ENCODE data around the gene CNTN1. TPM values are rescaled to one million over a fixed set of nuclear protein-coding genes. Genes with fewer than 3 reads are reported as not detected.

Gene CNTN1
- total RNA-seq, 3 donors from 2014 or later (not counting 1 experiment from before 2014, with no cell fraction given) = not detected

DNA sequence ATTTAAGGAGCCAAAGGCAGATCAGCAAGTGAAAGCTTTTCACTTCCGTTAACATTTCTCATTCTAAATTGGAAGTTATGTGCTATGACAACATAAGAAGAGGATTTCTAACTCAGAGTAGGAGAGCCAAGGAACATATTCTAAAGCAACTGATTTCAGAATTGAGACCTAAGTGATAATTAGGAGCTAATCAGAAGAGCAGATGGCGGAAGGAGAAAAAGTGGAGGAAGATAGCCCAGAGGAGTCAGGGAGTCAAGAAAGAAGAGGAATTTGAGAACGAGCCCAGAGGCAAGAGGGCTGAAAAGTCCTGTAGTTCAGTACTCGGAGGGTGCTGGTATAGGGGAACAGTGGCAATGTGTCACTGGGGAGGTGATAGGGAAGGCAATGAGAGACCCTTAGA lies 162.4 kb downstream of the CNTN1 start:
- H3K27me3 ChIP-seq (ENCODE audit: control insufficient read depth, insufficient read depth, low read length) = no peaks in the 10 kb centered on the region
- Mint-ChIP-seq H3K27me3 (ENCODE audit: low read depth in 2 of 2) (no peaks in the 10 kb centered on the region), H3K4me1 (no peaks in the 10 kb centered on the region), H3K9me3 (peaks cover 16 to 24% of the 10 kb centered on the region in 2 donors), H3K36me3 (no peaks in the 10 kb centered on the region), H3K4me3 (no peak overlapping the region), H3K27ac (no peak overlapping the region)
- no peaks in the 10 kb centered on the region for H3K4me1 ChIP-seq (ENCODE audit: control insufficient read depth, insufficient read depth, low read length)
- intact Hi-C loops (cut with micrococcal nuclease) = no loop called here
- no peak overlapping the region for H3K27ac ChIP-seq (ENCODE audit: low read length)
- H3K36me3 ChIP-seq (ENCODE audit: control insufficient read depth, insufficient read depth, low read length) = no peaks in the 10 kb centered on the region
- no peak overlapping the region for H3K4me3 ChIP-seq (ENCODE audit: low read length)
- ATAC-seq (no peak), DNase-seq (no peak)
- TF ChIP-seq, protein P1, sequence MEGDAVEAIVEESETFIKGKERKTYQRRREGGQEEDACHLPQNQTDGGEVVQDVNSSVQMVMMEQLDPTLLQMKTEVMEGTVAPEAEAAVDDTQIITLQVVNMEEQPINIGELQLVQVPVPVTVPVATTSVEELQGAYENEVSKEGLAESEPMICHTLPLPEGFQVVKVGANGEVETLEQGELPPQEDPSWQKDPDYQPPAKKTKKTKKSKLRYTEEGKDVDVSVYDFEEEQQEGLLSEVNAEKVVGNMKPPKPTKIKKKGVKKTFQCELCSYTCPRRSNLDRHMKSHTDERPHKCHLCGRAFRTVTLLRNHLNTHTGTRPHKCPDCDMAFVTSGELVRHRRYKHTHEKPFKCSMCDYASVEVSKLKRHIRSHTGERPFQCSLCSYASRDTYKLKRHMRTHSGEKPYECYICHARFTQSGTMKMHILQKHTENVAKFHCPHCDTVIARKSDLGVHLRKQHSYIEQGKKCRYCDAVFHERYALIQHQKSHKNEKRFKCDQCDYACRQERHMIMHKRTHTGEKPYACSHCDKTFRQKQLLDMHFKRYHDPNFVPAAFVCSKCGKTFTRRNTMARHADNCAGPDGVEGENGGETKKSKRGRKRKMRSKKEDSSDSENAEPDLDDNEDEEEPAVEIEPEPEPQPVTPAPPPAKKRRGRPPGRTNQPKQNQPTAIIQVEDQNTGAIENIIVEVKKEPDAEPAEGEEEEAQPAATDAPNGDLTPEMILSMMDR (IDR thresholded peaks at IDR 0.05) = no peak
- peaks cover 3% of the 10 kb centered on the region for H3K9me3 ChIP-seq (ENCODE audit: control insufficient read depth, insufficient read depth, low read length)
- 74% methylated on average over 4 of the region's 4 CpGs for WGBS (ENCODE audit: insufficient coverage)

DNA sequence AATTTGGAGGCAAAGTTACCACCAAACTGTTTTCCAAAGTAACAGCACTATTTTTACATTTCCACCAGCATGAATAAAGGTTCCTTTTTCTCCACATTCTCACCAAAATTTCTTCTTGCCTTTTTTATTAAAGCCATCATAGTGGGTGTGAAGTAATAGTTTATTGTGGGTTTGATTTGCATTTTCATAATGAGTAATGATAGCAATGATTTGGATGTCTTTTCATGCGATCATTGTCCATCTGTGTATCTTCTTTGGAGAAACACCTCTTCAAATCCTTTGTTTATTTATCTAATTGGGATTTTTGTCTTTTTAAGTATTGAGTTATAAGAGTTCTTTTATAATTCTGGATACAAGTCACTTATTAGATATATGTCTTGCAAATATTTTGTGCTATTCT lies 172.7 kb downstream of the CNTN1 start:
- no peak for ATAC-seq
- DNase-seq = no peak
- Histone ChIP-seq H3K4me3 (ENCODE audit: low read length) (no peak overlapping the region), H3K4me1 (ENCODE audit: control insufficient read depth, insufficient read depth, low read length) (no peaks in the 10 kb centered on the region), H3K36me3 (ENCODE audit: control insufficient read depth, insufficient read depth, low read length) (no peaks in the 10 kb centered on the region), H3K9me3 (ENCODE audit: control insufficient read depth, insufficient read depth, low read length) (no peaks in the 10 kb centered on the region), H3K27me3 (ENCODE audit: control insufficient read depth, insufficient read depth, low read length) (no peaks in the 10 kb centered on the region), H3K27ac (ENCODE audit: low read length) (no peak overlapping the region)
- TF ChIP-seq, protein P1 (IDR thresholded peaks at IDR 0.05) = no peak
- Mint-ChIP-seq H3K4me3 (no peak overlapping the region), H3K4me1 (no peaks in the 10 kb centered on the region), H3K36me3 (no peaks in the 10 kb centered on the region), H3K9me3 (peaks cover 5 to 6% of the 10 kb centered on the region in 2 donors), H3K27ac (no peak overlapping the region), H3K27me3 (ENCODE audit: low read depth in 2 of 2) (no peaks in the 10 kb centered on the region)
- intact Hi-C loops (cut with micrococcal nuclease) = no loop called here
- WGBS (ENCODE audit: insufficient coverage) = no CpG with 5 or more reads among the region's 1 CpG

GRCh38 chr12:40870981-40871380 lies 178.7 kb downstream of the CNTN1 start:
- intact Hi-C loops (cut with micrococcal nuclease) = no loop called here
- H3K9me3 ChIP-seq (ENCODE audit: control insufficient read depth, insufficient read depth, low read length) = no peaks in the 10 kb centered on the region
- H3K27me3 ChIP-seq (ENCODE audit: control insufficient read depth, insufficient read depth, low read length) = no peaks in the 10 kb centered on the region
- H3K36me3 ChIP-seq (ENCODE audit: control insufficient read depth, insufficient read depth, low read length) = no peaks in the 10 kb centered on the region
- TF ChIP-seq, protein P1 (IDR thresholded peaks at IDR 0.05) = no peak
- H3K4me3 Mint-ChIP-seq = no peak overlapping the region
- no peak overlapping the region for H3K4me3 ChIP-seq (ENCODE audit: low read length)
- H3K27ac Mint-ChIP-seq = no peak overlapping the region
- H3K36me3 Mint-ChIP-seq = no peaks in the 10 kb centered on the region
- no peaks in the 10 kb centered on the region for H3K4me1 Mint-ChIP-seq
- no peak overlapping the region for H3K27ac ChIP-seq (ENCODE audit: low read length)
- H3K27me3 Mint-ChIP-seq (ENCODE audit: low read depth in 2 of 2) = no peaks in the 10 kb centered on the region
- peaks cover 8% of the 10 kb centered on the region in 2 donors for H3K9me3 Mint-ChIP-seq
- DNase-seq (no peak), ATAC-seq (no peak)
- H3K4me1 ChIP-seq (ENCODE audit: control insufficient read depth, insufficient read depth, low read length) = no peaks in the 10 kb centered on the region

DNA sequence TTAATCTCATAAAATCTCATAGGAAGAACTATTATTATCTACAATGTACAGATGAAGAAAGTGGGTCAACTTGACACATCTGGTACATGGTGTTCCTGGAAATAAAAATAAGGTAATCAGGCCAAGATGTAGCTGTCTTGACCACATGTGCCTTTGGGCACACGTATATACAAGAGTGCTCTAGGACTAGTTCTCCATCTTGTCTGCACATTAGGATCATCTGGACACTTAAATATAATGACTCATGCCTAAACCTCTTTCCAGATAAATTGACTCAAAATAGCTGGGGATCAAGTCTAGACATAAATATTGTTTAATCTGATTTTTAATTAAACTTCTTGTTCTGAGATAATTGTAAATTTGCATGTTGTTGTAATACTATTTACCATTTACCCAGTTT lies 182.6 kb downstream of the CNTN1 start:
- 70% methylated on average over 1 of the region's 1 CpG for WGBS (ENCODE audit: insufficient coverage)
- no peaks in the 10 kb centered on the region for H3K36me3 ChIP-seq (ENCODE audit: control insufficient read depth, insufficient read depth, low read length)
- H3K9me3 ChIP-seq (ENCODE audit: control insufficient read depth, insufficient read depth, low read length) = no peaks in the 10 kb centered on the region
- TF ChIP-seq, protein P1 (IDR thresholded peaks at IDR 0.05) = no peak
- intact Hi-C loops (cut with micrococcal nuclease) = no loop called here
- H3K4me3 ChIP-seq (ENCODE audit: low read length) = no peak overlapping the region
- no peak overlapping the region for H3K27ac ChIP-seq (ENCODE audit: low read length)
- Mint-ChIP-seq H3K27me3 (ENCODE audit: low read depth in 2 of 2) (no peaks in the 10 kb centered on the region), H3K27ac (no peak overlapping the region), H3K36me3 (no peaks in the 10 kb centered on the region), H3K9me3 (peaks cover 4% of the 10 kb centered on the region in 2 donors), H3K4me3 (no peak overlapping the region), H3K4me1 (no peaks in the 10 kb centered on the region)
- H3K4me1 ChIP-seq (ENCODE audit: control insufficient read depth, insufficient read depth, low read length) = no peaks in the 10 kb centered on the region
- H3K27me3 ChIP-seq (ENCODE audit: control insufficient read depth, insufficient read depth, low read length) = no peaks in the 10 kb centered on the region
- DNase-seq (no peak), ATAC-seq (no peak)
